WTC11 (cell line): ENCODE data around the gene CX3CL1. TPM values are rescaled to one million over a fixed set of nuclear protein-coding genes. Genes with fewer than 3 reads are reported as not detected.

Experiments used
- ATAC-seq: fragments of 200-7000 bp; cut with Tn5 transposase; 2 replicates; pipeline ENCODE4 v1.10.0; 2021; ENCODE audit warnings: mild to moderate bottlenecking, moderate library complexity
- CTCF ChIA-PET: fragments of 300-600 bp; sonication (Branson Sonifier 250); formaldehyde crosslinking; loops from one replicate; lab custom pipeline; 2021; ENCODE audit warnings: antibody characterized with exemption; lab: Charles Lee
- POLR2A ChIA-PET: fragments of 350-600 bp; sonication (Branson Sonifier 250); formaldehyde crosslinking; loops from one replicate; lab custom pipeline; 2021; ENCODE audit warnings: antibody characterized with exemption; lab: Charles Lee
- DNase-seq: peaks from one replicate; pipeline ENCODE4 v3.0.0; 2021; ENCODE audit warnings: low spot score
- H3K27ac Mint-ChIP-seq: 2 replicates; pipeline ENCODE4 v1.8.0; 2021; ENCODE audit warnings: mixed read lengths
- H3K27me3 Mint-ChIP-seq: 2 replicates; pipeline ENCODE4 v1.8.0; 2021; ENCODE audit warnings: low read depth, mild to moderate bottlenecking, moderate library complexity, mixed read lengths
- H3K36me3 Mint-ChIP-seq: 2 replicates; pipeline ENCODE4 v1.8.0; 2021; ENCODE audit warnings: mixed read lengths
- H3K4me1 Mint-ChIP-seq: 2 replicates; pipeline ENCODE4 v1.8.0; 2022; ENCODE audit warnings: mixed read lengths
- H3K4me3 Mint-ChIP-seq: 2 replicates; pipeline ENCODE4 v1.8.0; 2021; ENCODE audit warnings: mild to moderate bottlenecking, moderate library complexity, mixed read lengths
- H3K9me3 Mint-ChIP-seq: 2 replicates; pipeline ENCODE4 v1.8.0; 2021; ENCODE audit warnings: mixed read lengths
- CBFB ChIP-seq: sonication (generic); formaldehyde crosslinking; IDR thresholded peaks from 2 replicates; pipeline ENCODE4 v1.8.1; 2022; ENCODE audit warnings: mild to moderate bottlenecking, low read depth, missing genetic modification reagents
- FOXP1 ChIP-seq: sonication (generic); formaldehyde crosslinking; IDR thresholded peaks from 2 replicates; pipeline ENCODE4 v1.8.0; 2022; ENCODE audit warnings: missing genetic modification reagents, mild to moderate bottlenecking, moderate library complexity, borderline replicate concordance
- GABPB1 ChIP-seq: sonication (generic); formaldehyde crosslinking; IDR thresholded peaks from 2 replicates; pipeline ENCODE4 v1.8.1; 2023; ENCODE audit warnings: mild to moderate bottlenecking, missing genetic modification reagents
- HMGA2 ChIP-seq: fragments of 250-450 bp; sonication (Bioruptor Pico); IDR thresholded peaks from 2 replicates; pipeline ENCODE4 v1.4.0; 2021; ENCODE audit warnings: mild to moderate bottlenecking, moderate library complexity
- MXD4 ChIP-seq: fragments of 250-450 bp; sonication (Bioruptor Pico); IDR thresholded peaks from 2 replicates; pipeline ENCODE4 v1.8.0; 2021; ENCODE audit warnings: mild to moderate bottlenecking, moderate library complexity, borderline replicate concordance
- MYBL2 ChIP-seq: sonication (generic); formaldehyde crosslinking; IDR thresholded peaks from 2 replicates; pipeline ENCODE4 v1.8.1; 2023; ENCODE audit warnings: mild to moderate bottlenecking, moderate library complexity, missing genetic modification reagents
- NFYB ChIP-seq: sonication (generic); formaldehyde crosslinking; conservative IDR thresholded peaks from 2 replicates; pipeline ENCODE4 v1.8.0; 2022; ENCODE audit warnings: low read depth, missing genetic modification reagents
- NR2C2 ChIP-seq: sonication (generic); formaldehyde crosslinking; IDR thresholded peaks from 2 replicates; pipeline ENCODE4 v1.8.0; 2022; ENCODE audit warnings: mild to moderate bottlenecking, missing genetic modification reagents
- NR3C1 ChIP-seq: sonication (generic); formaldehyde crosslinking; conservative IDR thresholded peaks from 2 replicates; pipeline ENCODE4 v1.8.1; 2023; ENCODE audit warnings: low read depth, mild to moderate bottlenecking, missing genetic modification reagents
- OVOL2 ChIP-seq: fragments of 250-450 bp; sonication (Bioruptor Pico); IDR thresholded peaks from 2 replicates; pipeline ENCODE4 v1.9.0; 2021; ENCODE audit warnings: mild to moderate bottlenecking, borderline replicate concordance
- ZNF219 ChIP-seq: sonication (generic); formaldehyde crosslinking; IDR thresholded peaks from 2 replicates; pipeline ENCODE4 v1.8.0; 2023; ENCODE audit warnings: missing genetic modification reagents, mild to moderate bottlenecking, borderline replicate concordance
- ZNF317 ChIP-seq: sonication (generic); formaldehyde crosslinking; IDR thresholded peaks from 2 replicates; pipeline ENCODE4 v1.8.1; 2023; ENCODE audit warnings: low read depth, mild to moderate bottlenecking, moderate library complexity, missing genetic modification reagents, borderline replicate concordance
- ZNF423 ChIP-seq: fragments of 250-450 bp; sonication (Bioruptor Pico); IDR thresholded peaks from 2 replicates; pipeline ENCODE4 v2.1.2; 2022; ENCODE audit warnings: mild to moderate bottlenecking, moderate library complexity
- ZNF671 ChIP-seq: fragments of 250-450 bp; sonication (Bioruptor Pico); IDR thresholded peaks from 2 replicates; pipeline ENCODE4 v1.8.0; 2021; ENCODE audit warnings: mild to moderate bottlenecking
- total RNA-seq: library from RNA; stranded (reverse); gene quantifications from 3 replicates; pipeline ENCODE4 v1.2.3, GENCODE V29; 2021
- TF ChIP-seq, protein P1 (sequence below): fragments of 250-450 bp; sonication (Bioruptor Pico); conservative IDR thresholded peaks from 2 replicates; pipeline ENCODE4 v1.9.0; 2021; ENCODE audit warnings: mild to moderate bottlenecking
- TF ChIP-seq, protein P2 (sequence below): sonication (generic); formaldehyde crosslinking; IDR thresholded peaks from 2 replicates; pipeline ENCODE4 v1.8.0; 2022; ENCODE audit warnings: missing genetic modification reagents
- TF ChIP-seq, protein P3 (sequence below): sonication (generic); formaldehyde crosslinking; IDR thresholded peaks from 2 replicates; pipeline ENCODE4 v1.8.1; 2023; ENCODE audit warnings: mild to moderate bottlenecking, moderate library complexity, missing genetic modification reagents
- TF ChIP-seq, protein P4 (sequence below): sonication (generic); formaldehyde crosslinking; conservative IDR thresholded peaks from 2 replicates; pipeline ENCODE4 v1.8.1; 2022; ENCODE audit warnings: mild to moderate bottlenecking, missing genetic modification reagents
- TF ChIP-seq, protein P5 (sequence below): sonication (generic); formaldehyde crosslinking; IDR thresholded peaks from 2 replicates; pipeline ENCODE4 v1.8.1; 2023; ENCODE audit warnings: mild to moderate bottlenecking, missing genetic modification reagents, moderate library complexity

The CX3CL1 gene
- total RNA-seq, 1 experiment from 2014 or later, result 1.2 TPM

DNA sequence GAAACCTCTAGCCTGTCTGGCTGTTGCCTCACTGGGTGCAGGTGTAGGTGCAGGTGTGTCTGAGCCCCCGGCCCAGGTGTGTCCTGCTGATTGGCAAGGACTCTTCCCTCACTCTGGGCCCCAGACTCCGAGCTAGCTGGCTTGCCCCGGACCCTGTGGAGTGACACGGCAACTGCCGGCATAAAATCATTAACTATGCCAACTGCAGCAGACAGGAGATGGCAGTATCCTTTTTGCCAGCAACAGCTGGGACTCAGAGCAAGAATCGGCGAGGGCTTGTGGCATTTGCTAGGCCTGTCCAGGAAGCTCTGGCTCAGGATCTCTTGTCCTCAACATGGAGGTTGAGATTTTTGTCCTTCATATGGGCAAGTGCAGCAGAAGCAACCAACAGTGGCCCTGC is 54.1 kb downstream of the CX3CL1 start:
- Mint-ChIP-seq H3K27ac (no peak overlapping the region), H3K9me3 (no peaks in the 10 kb centered on the region), H3K27me3 (no peaks in the 10 kb centered on the region), H3K4me3 (no peak overlapping the region), H3K4me1 (peaks cover 7% of the 10 kb centered on the region), H3K36me3 (peaks cover 39% of the 10 kb centered on the region)
- CTCF ChIA-PET, result interaction anchor here (0.6 to 1.2 kb wide), 2 partner anchors 9 to 10 kb away, joined by 3 read pairs; no protein-coding TSS in a partner anchor
- ATAC-seq (no peak), DNase-seq (no peak)
- POLR2A ChIA-PET, result interaction anchor here (0.7 kb wide), 1 partner anchor 136 kb away, joined by 3 read pairs; no protein-coding TSS in a partner anchor
- TF ChIP-seq ZNF219 (no peak), NR2C2 (CRISPR knock-in tag) (no peak), CBFB (CRISPR knock-in tag) (no peak), FOXP1 (CRISPR knock-in tag) (no peak), OVOL2 (no peak), MXD4 (CRISPR knock-in tag) (no peak)
- TF ChIP-seq, protein P1, sequence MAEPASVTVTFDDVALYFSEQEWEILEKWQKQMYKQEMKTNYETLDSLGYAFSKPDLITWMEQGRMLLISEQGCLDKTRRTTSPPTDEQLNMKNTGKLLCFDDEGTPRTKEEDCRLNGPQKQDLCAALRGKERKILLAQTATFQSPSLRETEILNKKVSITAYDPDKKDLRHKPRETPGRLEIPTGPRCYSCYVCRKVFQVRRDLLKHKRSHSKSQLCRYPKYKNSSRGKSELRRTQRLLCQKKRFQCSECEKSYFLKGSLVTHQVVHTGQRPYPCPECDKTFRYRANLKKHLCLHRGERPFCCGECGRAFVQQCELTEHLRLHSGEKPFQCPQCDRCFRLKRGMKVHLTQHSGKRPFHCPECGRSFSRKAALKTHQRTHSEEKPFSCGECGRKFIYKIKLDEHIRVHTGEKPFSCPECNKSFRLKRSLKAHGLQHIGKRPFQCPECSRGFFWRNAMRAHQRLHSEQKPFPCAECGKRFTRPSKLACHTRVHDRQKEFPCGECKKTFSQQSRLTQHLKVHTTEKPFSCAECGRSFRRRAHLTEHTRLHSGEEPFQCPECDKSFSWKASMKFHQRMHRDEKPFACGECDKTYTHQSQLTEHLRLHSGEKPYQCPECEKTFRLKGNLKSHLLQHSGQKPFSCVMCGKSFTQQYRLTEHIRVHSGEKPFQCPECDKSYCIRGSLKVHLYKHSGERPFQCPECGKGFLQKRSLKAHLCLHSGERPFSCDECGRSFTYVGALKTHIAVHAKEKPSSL, result no peak

DNA sequence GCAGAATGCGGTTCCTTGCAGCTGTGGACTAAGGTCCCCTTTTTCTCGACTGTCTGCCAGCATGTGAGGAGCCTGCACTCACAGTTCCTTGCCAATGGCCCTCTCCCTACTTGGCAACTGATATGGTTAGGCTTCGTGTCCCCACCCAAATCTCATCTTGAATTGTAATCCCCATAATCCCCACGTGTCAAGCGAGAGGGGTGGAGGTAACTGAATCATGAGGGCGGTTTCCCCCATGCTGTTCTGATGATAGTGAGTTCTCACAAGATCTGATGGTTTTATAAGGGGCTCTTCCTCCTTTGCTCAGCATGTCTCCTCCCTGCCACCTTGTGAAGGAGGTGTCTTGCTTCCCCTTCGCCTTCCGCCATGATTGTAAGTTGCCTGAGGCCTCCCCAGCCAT is 55.0 kb downstream of the CX3CL1 start:
- 0 out of 2 replicates have a peak overlapping the region, but pooled peaks have one; percentile 19 for H3K27ac Mint-ChIP-seq
- H3K36me3 Mint-ChIP-seq, result peaks cover 41% of the 10 kb centered on the region
- DNase-seq (no peak), ATAC-seq (no peak)
- CTCF ChIA-PET, result interaction anchor here (1.2 kb wide), 1 partner anchor 10 kb away, joined by 3 read pairs; no protein-coding TSS in a partner anchor
- TF ChIP-seq ZNF671 (CRISPR knock-in tag) (no peak), NR3C1 (CRISPR knock-in tag) (no peak), ZNF423 (CRISPR knock-in tag) (no peak), MXD4 (CRISPR knock-in tag) (no peak), MYBL2 (CRISPR knock-in tag) (no peak), NR2C2 (CRISPR knock-in tag) (no peak)
- TF ChIP-seq, protein P2, sequence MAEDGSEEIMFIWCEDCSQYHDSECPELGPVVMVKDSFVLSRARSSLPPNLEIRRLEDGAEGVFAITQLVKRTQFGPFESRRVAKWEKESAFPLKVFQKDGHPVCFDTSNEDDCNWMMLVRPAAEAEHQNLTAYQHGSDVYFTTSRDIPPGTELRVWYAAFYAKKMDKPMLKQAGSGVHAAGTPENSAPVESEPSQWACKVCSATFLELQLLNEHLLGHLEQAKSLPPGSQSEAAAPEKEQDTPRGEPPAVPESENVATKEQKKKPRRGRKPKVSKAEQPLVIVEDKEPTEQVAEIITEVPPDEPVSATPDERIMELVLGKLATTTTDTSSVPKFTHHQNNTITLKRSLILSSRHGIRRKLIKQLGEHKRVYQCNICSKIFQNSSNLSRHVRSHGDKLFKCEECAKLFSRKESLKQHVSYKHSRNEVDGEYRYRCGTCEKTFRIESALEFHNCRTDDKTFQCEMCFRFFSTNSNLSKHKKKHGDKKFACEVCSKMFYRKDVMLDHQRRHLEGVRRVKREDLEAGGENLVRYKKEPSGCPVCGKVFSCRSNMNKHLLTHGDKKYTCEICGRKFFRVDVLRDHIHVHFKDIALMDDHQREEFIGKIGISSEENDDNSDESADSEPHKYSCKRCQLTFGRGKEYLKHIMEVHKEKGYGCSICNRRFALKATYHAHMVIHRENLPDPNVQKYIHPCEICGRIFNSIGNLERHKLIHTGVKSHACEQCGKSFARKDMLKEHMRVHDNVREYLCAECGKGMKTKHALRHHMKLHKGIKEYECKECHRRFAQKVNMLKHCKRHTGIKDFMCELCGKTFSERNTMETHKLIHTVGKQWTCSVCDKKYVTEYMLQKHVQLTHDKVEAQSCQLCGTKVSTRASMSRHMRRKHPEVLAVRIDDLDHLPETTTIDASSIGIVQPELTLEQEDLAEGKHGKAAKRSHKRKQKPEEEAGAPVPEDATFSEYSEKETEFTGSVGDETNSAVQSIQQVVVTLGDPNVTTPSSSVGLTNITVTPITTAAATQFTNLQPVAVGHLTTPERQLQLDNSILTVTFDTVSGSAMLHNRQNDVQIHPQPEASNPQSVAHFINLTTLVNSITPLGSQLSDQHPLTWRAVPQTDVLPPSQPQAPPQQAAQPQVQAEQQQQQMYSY (CRISPR knock-in tag), result no peak
- TF ChIP-seq, protein P3, sequence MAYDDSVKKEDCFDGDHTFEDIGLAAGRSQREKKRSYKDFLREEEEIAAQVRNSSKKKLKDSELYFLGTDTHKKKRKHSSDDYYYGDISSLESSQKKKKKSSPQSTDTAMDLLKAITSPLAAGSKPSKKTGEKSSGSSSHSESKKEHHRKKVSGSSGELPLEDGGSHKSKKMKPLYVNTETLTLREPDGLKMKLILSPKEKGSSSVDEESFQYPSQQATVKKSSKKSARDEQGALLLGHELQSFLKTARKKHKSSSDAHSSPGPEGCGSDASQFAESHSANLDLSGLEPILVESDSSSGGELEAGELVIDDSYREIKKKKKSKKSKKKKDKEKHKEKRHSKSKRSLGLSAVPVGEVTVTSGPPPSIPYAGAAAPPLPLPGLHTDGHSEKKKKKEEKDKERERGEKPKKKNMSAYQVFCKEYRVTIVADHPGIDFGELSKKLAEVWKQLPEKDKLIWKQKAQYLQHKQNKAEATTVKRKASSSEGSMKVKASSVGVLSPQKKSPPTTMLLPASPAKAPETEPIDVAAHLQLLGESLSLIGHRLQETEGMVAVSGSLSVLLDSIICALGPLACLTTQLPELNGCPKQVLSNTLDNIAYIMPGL (CRISPR knock-in tag), result no peak
- TF ChIP-seq, protein P4, sequence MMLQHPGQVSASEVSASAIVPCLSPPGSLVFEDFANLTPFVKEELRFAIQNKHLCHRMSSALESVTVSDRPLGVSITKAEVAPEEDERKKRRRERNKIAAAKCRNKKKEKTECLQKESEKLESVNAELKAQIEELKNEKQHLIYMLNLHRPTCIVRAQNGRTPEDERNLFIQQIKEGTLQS (CRISPR knock-in tag), result no peak
- TF ChIP-seq, all 79 proteins: peak for 0
- Mint-ChIP-seq H3K4me1 (peaks cover 4% of the 10 kb centered on the region), H3K9me3 (no peaks in the 10 kb centered on the region), H3K27me3 (no peaks in the 10 kb centered on the region), H3K4me3 (no peak overlapping the region)
- POLR2A ChIA-PET, result no interaction called here

DNA sequence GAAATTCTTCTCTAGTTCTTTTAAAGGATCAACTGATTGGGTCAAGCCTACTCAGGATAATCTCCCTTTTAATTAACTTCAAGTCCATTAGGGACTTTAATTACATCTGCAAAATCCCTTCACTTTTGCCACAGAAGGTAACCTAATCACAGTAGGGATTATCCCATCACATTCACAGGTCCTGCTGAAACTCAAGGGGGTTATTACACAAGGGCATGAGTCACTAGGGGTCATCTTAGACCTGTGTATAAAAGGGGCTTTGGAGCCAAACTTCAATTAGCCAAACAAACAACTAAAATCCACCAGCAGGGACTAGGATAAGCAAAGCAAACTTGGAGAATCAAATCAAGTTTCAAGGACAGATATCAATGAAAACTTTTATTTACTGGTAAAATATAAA is 55.5 kb downstream of the CX3CL1 start:
- Mint-ChIP-seq H3K27ac (no peak overlapping the region), H3K4me1 (no peaks in the 10 kb centered on the region), H3K9me3 (no peaks in the 10 kb centered on the region), H3K36me3 (peaks cover 47% of the 10 kb centered on the region), H3K27me3 (no peaks in the 10 kb centered on the region), H3K4me3 (no peak overlapping the region)
- TF ChIP-seq ZNF317 (CRISPR knock-in tag) (no peak), NFYB (CRISPR knock-in tag) (no peak), HMGA2 (CRISPR knock-in tag) (no peak), GABPB1 (0 out of 2 replicates have a peak, but pooled peaks have one; percentile 23)
- TF ChIP-seq, protein P5, sequence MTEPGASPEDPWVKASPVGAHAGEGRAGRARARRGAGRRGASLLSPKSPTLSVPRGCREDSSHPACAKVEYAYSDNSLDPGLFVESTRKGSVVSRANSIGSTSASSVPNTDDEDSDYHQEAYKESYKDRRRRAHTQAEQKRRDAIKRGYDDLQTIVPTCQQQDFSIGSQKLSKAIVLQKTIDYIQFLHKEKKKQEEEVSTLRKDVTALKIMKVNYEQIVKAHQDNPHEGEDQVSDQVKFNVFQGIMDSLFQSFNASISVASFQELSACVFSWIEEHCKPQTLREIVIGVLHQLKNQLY (CRISPR knock-in tag), result no peak
- no peak for DNase-seq
- ChIA-PET CTCF (no interaction called here), POLR2A (no interaction called here)
- no peak for ATAC-seq
